ENCODE results near the gene ANKRD22. TPM values are rescaled to one million over a fixed set of nuclear protein-coding genes. Genes with fewer than 3 reads are reported as not detected.

The ANKRD22 gene
- total RNA-seq, 4 donors from 2014 or later = 0.96 TPM; not detected in 3

GRCh38 chr10:88881922-88882645, 30.4 kb upstream of the ANKRD22 start:
- TF ChIP-seq CTCF (IDR thresholded peaks at IDR 0.05) = no peak
- no peak for TF ChIP-seq EP300 (IDR thresholded peaks at IDR 0.05)
- WGBS, 2 donors (ENCODE audit: low coverage in 1 of 2) = 49 to 71% methylated on average over 4 to 5 of the region's 5 CpGs
- no peak overlapping the region for H3K4me3 ChIP-seq

GRCh38 chr10:88881320-88881719, 29.7 kb upstream of the ANKRD22 start:
- ATAC-seq = no peak
- TF ChIP-seq CTCF (IDR thresholded peaks at IDR 0.05) (no peak), POLR2A (IDR thresholded peaks at IDR 0.05) (no peak), EP300 (IDR thresholded peaks at IDR 0.05) (no peak), POLR2AphosphoS5 (IDR thresholded peaks at IDR 0.05) (no peak)
- Histone ChIP-seq H3K27me3 (no peaks in the 10 kb centered on the region), H3K4me3 (peak overlapping the region; percentile 60 to 82), H3K9me3 (no peaks in the 10 kb centered on the region), H3K4me1 (peaks cover 0 to 48% (median 0%) of the 10 kb centered on the region in 3 donors), H3K27ac (peak overlapping the region; percentile 52 to 95 (median 90)), H3K36me3 (no peaks in the 10 kb centered on the region)
- 28 to 36% methylated on average over 6 of the region's 6 CpGs for WGBS, 2 donors (ENCODE audit: low coverage in 1 of 2)

More at GRCh38 chr10:88881922-88882645, 30.4 kb upstream of the ANKRD22 start:
- ATAC-seq = no peak
- peak overlapping the region; percentile 52 to 95 (median 90) for H3K27ac ChIP-seq
- H3K4me1 ChIP-seq = peaks cover 0 to 48% (median 0%) of the 10 kb centered on the region in 3 donors
- no peaks in the 10 kb centered on the region for H3K27me3 ChIP-seq
- no peaks in the 10 kb centered on the region for H3K9me3 ChIP-seq
- H3K36me3 ChIP-seq = no peaks in the 10 kb centered on the region

GRCh38 chr10:88880282-88881076, 28.8 kb upstream of the ANKRD22 start:
- peak; percentile 92 for ATAC-seq
- Histone ChIP-seq H3K27me3 (no peaks in the 10 kb centered on the region), H3K27ac (peak overlapping the region; percentile 52 to 95 (median 90)), H3K9me3 (no peaks in the 10 kb centered on the region), H3K36me3 (no peaks in the 10 kb centered on the region), H3K4me1 (peaks cover 0 to 48% (median 0%) of the 10 kb centered on the region in 3 donors), H3K4me3 (peak overlapping the region; percentile 60 to 82)
- TF ChIP-seq EP300 (IDR thresholded peaks at IDR 0.05) = no peak
- peak in 2 of 4 experiments; percentile 1 to 52 for TF ChIP-seq CTCF (IDR thresholded peaks at IDR 0.05)
- TF ChIP-seq POLR2AphosphoS5 (IDR thresholded peaks at IDR 0.05) = peak; percentile 64
- peak; percentile 62 to 84 for TF ChIP-seq POLR2A (IDR thresholded peaks at IDR 0.05)
- 0% methylated on average over 2 to 4 of the region's 84 CpGs for WGBS, 2 donors (ENCODE audit: low coverage in 1 of 2)

- peak; percentile 50 for ATAC-seq
- TF ChIP-seq POLR2A (IDR thresholded peaks at IDR 0.05) = no peak
- no peak for TF ChIP-seq POLR2AphosphoS5 (IDR thresholded peaks at IDR 0.05)
- no peak for TF ChIP-seq EP300 (IDR thresholded peaks at IDR 0.05)
- TF ChIP-seq CTCF (IDR thresholded peaks at IDR 0.05) = no peak
- Histone ChIP-seq H3K4me1 (peaks cover 0 to 47% (median 0%) of the 10 kb centered on the region in 3 donors), H3K4me3 (peak within 1 kb of the TSS; percentile 60 to 82), H3K27me3 (no peaks in the 10 kb centered on the region), H3K9me3 (no peaks in the 10 kb centered on the region), H3K27ac (peak within 1 kb of the TSS; percentile 52 to 95 (median 90)), H3K36me3 (no peaks in the 10 kb centered on the region)
- 7% methylated on average over 3 to 5 of the region's 26 CpGs for WGBS, 2 donors (ENCODE audit: low coverage in 1 of 2)
Measured at GRCh38 chr10:88879534-88880281, 28.1 kb upstream of the ANKRD22 start, which contains the start of gene STAMBPL1. STAMBPL1 (plus strand) TSS chr10:88880245; CDS start chr10:88901709, 21,464 bp downstream.

Data from gastroesophageal sphincter (tissue), 4 donors.